Stomach (tissue), 4 donors: Measurements from ENCODE around the gene NUMA1.

Experiments
- POLR2A ChIP-seq, 4 donors: fragments of 450-650 bp; IDR thresholded peaks; one replicate each; pipeline ENCODE4 v1.6.1; 2016; ENCODE audit warnings: antibody characterized with exemption in 4 of 4, control low read depth in 2 of 4, mild to moderate bottlenecking in 1 of 4, moderate library complexity in 1 of 4
- POLR2AphosphoS5 ChIP-seq, 3 donors: sonication (generic); formaldehyde crosslinking; IDR thresholded peaks; one replicate each; pipeline ENCODE4 v1.6.1; 2016; ENCODE audit warnings: antibody characterized with exemption in 3 of 3
- TF ChIP-seq, protein P1 (sequence below), 7 experiments: fragments of 450-650 bp in 4 of 7; fragments of 200-600 bp in 3 of 7; sonication (generic) in 3 of 7; IDR thresholded peaks; one replicate each; pipeline ENCODE4 v1.5.1; 2016 to 2019; ENCODE audit warnings: antibody characterized with exemption in 7 of 7, control low read depth in 2 of 7, mild to moderate bottlenecking in 1 of 7

DNA sequence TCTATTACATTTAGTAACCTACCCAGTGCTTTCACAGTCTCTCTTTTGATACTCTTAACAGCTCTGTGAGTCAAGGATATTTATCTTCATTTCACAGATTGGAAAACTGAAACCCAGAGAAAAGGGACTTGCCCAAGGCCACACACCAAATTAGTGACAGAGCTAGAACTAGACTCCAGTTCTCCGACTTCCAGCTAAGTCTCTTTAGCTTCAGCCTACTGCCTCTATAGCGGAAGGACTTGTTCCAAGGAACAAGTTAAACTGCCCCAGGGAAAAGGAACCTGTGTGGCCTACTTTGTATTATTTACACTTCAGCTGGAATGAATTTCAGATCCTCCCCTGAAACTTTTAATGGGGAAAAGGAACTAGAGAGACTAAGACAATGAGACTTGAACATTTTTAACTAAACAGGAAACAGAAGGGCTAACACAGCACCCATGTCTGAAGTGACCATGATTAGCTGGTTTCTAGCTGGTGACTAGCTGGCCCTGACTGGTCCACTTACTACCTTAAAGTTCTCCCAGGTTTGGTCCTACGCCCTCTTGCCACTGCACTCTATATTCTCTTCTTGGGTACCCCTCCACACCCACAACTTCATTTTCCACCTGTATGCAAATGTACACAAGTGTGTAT, 1.6 kb upstream of the NUMA1 start:
- TF ChIP-seq POLR2A (IDR thresholded peaks at IDR 0.05) (no peak), POLR2AphosphoS5 (IDR thresholded peaks at IDR 0.05) (no peak)
- TF ChIP-seq, protein P1, sequence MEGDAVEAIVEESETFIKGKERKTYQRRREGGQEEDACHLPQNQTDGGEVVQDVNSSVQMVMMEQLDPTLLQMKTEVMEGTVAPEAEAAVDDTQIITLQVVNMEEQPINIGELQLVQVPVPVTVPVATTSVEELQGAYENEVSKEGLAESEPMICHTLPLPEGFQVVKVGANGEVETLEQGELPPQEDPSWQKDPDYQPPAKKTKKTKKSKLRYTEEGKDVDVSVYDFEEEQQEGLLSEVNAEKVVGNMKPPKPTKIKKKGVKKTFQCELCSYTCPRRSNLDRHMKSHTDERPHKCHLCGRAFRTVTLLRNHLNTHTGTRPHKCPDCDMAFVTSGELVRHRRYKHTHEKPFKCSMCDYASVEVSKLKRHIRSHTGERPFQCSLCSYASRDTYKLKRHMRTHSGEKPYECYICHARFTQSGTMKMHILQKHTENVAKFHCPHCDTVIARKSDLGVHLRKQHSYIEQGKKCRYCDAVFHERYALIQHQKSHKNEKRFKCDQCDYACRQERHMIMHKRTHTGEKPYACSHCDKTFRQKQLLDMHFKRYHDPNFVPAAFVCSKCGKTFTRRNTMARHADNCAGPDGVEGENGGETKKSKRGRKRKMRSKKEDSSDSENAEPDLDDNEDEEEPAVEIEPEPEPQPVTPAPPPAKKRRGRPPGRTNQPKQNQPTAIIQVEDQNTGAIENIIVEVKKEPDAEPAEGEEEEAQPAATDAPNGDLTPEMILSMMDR (IDR thresholded peaks at IDR 0.05), result no peak
